ENCODE measurements around the gene GABPB2.

The GABPB2 gene

DNA sequence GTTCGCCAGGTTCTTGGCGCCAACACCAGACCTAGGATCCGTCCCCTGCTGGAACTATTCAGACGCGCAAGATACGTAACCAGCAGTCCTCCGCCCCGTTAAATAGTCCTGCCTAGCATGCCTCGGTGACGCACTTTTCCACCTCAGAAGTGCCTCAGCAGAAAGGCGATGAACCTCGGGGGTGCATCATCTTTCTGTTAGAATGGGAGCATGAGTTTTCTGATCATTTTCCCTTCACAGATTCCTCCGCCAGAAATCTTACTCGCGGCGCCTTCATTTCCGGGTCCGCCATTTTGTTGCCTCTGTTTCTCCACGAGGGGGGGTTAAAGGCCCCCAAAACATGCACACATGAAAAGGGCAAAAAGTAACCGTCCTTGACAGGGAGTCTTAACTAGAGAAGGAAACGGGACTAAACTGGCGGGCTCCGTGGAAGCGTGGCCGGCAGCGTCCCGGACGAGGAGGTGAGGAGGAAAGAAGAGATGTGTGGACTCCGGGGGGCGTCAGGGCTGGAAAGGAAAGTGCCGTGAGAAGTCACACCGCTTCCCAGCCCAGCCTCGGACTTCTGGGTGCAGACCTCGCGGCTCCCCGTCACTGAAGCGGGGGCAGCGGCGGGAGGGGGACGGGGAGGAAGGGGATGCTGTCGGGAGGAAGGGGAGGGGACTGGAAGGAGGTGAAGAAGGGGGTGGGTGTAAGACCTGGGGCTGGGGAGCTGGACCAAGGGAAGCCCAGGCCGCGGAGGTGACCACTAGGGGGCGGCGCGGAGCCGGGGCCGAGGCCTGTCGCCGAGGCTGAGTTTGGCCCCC lies at the start of gene GABPB2:
Gene GABPB2, plus strand, starts transcription at position 288 of the 803 bp plus-strand sequence. CDS start 17,429 bp downstream, outside the sequence.
- Histone ChIP-seq H3K4me2 (ENCODE audit: low read depth, low read length, poor library complexity, severe bottlenecking) (peak within 1 kb of the TSS; percentile 76), H4K20me1 (ENCODE audit: low read depth, low read length) (no peaks in the 10 kb centered on the region), H3K4me3 (ENCODE audit: insufficient read depth, low read length, poor library complexity, severe bottlenecking) (peak within 1 kb of the TSS; percentile 93), H3K9ac (ENCODE audit: low read length) (peak within 1 kb of the TSS; percentile 92), H3K79me2 (ENCODE audit: insufficient read depth, low read length) (no peaks in the 10 kb centered on the region), H3K36me3 (ENCODE audit: low read length) (no peaks in the 10 kb centered on the region), H3F3A (ENCODE audit: insufficient read depth) (peaks cover 47% of the 10 kb centered on the region), H3K9me2 (replicated peaks; ENCODE audit: insufficient read depth, low read length) (no peaks in the 10 kb centered on the region), H3K27me3 (ENCODE audit: low read length) (no peaks in the 10 kb centered on the region), H3K27ac (ENCODE audit: low read depth, low read length) (peak within 1 kb of the TSS; percentile 93), H2AFZ (ENCODE audit: low read depth, low read length, severe bottlenecking) (peak within 1 kb of the TSS; percentile 56), H3K9me3 (ENCODE audit: insufficient read depth, low read length) (no peaks in the 10 kb centered on the region)
- TF ChIP-seq EZH2phosphoT487 (conservative IDR thresholded peaks at IDR 0.05; ENCODE audit: low read length): no peak
- TF ChIP-seq, protein P1, sequence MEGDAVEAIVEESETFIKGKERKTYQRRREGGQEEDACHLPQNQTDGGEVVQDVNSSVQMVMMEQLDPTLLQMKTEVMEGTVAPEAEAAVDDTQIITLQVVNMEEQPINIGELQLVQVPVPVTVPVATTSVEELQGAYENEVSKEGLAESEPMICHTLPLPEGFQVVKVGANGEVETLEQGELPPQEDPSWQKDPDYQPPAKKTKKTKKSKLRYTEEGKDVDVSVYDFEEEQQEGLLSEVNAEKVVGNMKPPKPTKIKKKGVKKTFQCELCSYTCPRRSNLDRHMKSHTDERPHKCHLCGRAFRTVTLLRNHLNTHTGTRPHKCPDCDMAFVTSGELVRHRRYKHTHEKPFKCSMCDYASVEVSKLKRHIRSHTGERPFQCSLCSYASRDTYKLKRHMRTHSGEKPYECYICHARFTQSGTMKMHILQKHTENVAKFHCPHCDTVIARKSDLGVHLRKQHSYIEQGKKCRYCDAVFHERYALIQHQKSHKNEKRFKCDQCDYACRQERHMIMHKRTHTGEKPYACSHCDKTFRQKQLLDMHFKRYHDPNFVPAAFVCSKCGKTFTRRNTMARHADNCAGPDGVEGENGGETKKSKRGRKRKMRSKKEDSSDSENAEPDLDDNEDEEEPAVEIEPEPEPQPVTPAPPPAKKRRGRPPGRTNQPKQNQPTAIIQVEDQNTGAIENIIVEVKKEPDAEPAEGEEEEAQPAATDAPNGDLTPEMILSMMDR (IDR thresholded peaks at IDR 0.05; ENCODE audit: insufficient read depth, low read length, poor library complexity, severe bottlenecking): peak; percentile 94

DNA sequence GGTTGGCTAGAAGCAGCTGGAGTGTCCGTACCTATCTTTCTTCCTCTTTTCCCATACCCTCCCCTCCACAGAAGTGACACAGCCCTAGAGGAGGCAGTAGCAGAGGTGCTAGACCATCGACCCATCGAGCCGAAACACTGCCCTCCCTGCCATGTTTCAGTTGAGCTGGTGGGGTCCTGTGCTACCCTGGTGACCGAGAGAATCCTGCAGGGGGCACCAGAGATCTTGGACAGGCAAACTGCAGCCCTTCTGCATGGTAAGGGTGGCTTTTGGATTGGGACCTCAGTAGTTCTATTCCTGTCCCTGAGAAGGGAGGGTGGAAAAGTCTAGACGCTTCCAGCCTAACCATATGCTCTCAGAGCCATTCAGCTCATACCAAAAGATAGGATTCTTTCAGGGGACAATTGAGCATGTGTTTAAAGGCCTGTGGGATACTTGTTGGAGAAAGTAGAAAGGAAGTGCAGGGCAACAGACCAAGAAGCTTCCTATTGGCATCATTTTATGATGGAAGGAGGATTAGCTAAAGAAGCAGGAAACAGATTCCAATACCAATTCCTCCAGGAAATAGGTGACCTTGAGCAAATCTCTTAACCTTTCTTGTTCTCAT lies 45.9 kb upstream of the GABPB2 start:
- no peaks in the 10 kb centered on the region for H3K79me2 ChIP-seq (ENCODE audit: insufficient read depth, low read length)
- no peaks in the 10 kb centered on the region for H3K9me2 ChIP-seq (replicated peaks; ENCODE audit: insufficient read depth, low read length)
- no peak for TF ChIP-seq EZH2phosphoT487 (conservative IDR thresholded peaks at IDR 0.05; ENCODE audit: low read length)
- TF ChIP-seq, protein P1 (IDR thresholded peaks at IDR 0.05; ENCODE audit: insufficient read depth, low read length, poor library complexity, severe bottlenecking): peak; percentile 84
- H4K20me1 ChIP-seq (ENCODE audit: low read depth, low read length): no peaks in the 10 kb centered on the region
- no peaks in the 10 kb centered on the region; the same call in 1 of the 2 replicates for H3K36me3 ChIP-seq (ENCODE audit: low read length)
- no peak overlapping the region for H3K27ac ChIP-seq (ENCODE audit: low read depth, low read length)
- no peaks in the 10 kb centered on the region for H3K9me3 ChIP-seq (ENCODE audit: insufficient read depth, low read length)
- H2AFZ ChIP-seq (ENCODE audit: low read depth, low read length, severe bottlenecking): no peak overlapping the region
- H3K4me2 ChIP-seq (ENCODE audit: low read depth, low read length, poor library complexity, severe bottlenecking): no peak overlapping the region
- no peaks in the 10 kb centered on the region for H3F3A ChIP-seq (ENCODE audit: insufficient read depth)
- no peak overlapping the region for H3K4me3 ChIP-seq (ENCODE audit: insufficient read depth, low read length, poor library complexity, severe bottlenecking)
- H3K9ac ChIP-seq (ENCODE audit: low read length): no peak overlapping the region
- H3K27me3 ChIP-seq (ENCODE audit: low read length): no peaks in the 10 kb centered on the region

DNA sequence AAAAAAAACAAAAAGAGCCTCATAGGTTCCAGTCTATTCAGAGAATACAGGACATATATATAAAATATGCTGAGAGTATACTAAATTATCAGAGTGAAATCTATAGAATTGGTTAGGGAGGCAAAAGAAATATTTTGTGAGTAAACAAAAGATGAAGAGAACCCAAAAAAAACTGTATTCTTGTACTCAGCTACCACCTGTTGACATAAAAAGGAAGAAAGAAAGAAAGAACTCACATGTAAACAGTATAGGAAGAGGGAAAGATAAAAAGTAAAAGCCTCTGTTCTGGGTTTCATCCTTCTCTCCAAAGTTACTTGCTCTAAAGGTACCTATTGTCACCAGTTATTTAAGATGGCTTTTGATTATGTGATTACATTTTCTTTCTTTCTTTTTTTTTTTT lies 44.1 kb upstream of the GABPB2 start:
- Histone ChIP-seq H3K36me3 (ENCODE audit: low read length) (no peaks in the 10 kb centered on the region; the same call in 1 of the 2 replicates), H3K9ac (ENCODE audit: low read length) (no peak overlapping the region), H3K4me2 (ENCODE audit: low read depth, low read length, poor library complexity, severe bottlenecking) (no peak overlapping the region), H3K27ac (ENCODE audit: low read depth, low read length) (no peak overlapping the region), H3K27me3 (ENCODE audit: low read length) (no peaks in the 10 kb centered on the region), H3K4me3 (ENCODE audit: insufficient read depth, low read length, poor library complexity, severe bottlenecking) (no peak overlapping the region), H2AFZ (ENCODE audit: low read depth, low read length, severe bottlenecking) (no peak overlapping the region), H3K9me2 (replicated peaks; ENCODE audit: insufficient read depth, low read length) (no peaks in the 10 kb centered on the region), H3F3A (ENCODE audit: insufficient read depth) (no peaks in the 10 kb centered on the region), H3K79me2 (ENCODE audit: insufficient read depth, low read length) (no peaks in the 10 kb centered on the region), H3K9me3 (ENCODE audit: insufficient read depth, low read length) (no peaks in the 10 kb centered on the region), H4K20me1 (ENCODE audit: low read depth, low read length) (no peaks in the 10 kb centered on the region)
- TF ChIP-seq, protein P1 (IDR thresholded peaks at IDR 0.05; ENCODE audit: insufficient read depth, low read length, poor library complexity, severe bottlenecking): no peak
- TF ChIP-seq EZH2phosphoT487 (conservative IDR thresholded peaks at IDR 0.05; ENCODE audit: low read length): no peak
